ENCODE data around the gene SLC2A11. TPM values are rescaled to one million over a fixed set of nuclear protein-coding genes. Genes with fewer than 3 reads are reported as not detected.

The SLC2A11 gene
- total RNA-seq, 1 experiment from 2014 or later = 18.9 TPM

DNA sequence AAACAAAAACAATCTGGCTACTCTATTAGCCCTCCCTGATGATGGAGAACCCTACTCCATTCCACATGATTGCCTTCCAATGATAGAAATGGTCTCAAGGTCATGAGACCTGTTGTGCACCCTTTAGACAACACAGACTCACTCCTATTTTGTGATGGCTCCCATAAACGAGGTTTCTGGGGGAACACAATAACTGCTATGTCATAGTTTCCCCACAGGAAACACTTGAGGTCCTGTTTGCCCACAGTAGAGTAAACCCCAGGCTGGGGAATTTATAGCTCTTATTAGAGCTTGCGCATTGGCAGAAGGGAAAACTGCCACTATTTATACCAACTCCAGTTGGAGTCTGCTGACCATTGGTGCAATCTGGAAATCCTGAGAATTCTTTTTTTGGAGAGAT, 65.2 kb downstream of the SLC2A11 start:
- no peak for DNase-seq
- Mint-ChIP-seq H3K9me3 (ENCODE audit: low read depth, unreplicated experiment) (peaks cover 4% of the 10 kb centered on the region), H3K27ac (ENCODE audit: unreplicated experiment) (no peak overlapping the region), H3K4me1 (ENCODE audit: low read depth, unreplicated experiment) (no peaks in the 10 kb centered on the region), H3K27me3 (ENCODE audit: unreplicated experiment) (no peaks in the 10 kb centered on the region), H3K36me3 (ENCODE audit: insufficient read depth, unreplicated experiment) (peaks cover 27% of the 10 kb centered on the region), H3K4me3 (ENCODE audit: low read depth, unreplicated experiment) (no peak overlapping the region)
- BruUV-seq (replicated peaks) = no TSS peak
- intact Hi-C loops (cut with micrococcal nuclease; ENCODE audit: unreplicated experiment) = no loop called here
- CTCF ChIA-PET = no interaction called here
- TF ChIP-seq, protein P1, sequence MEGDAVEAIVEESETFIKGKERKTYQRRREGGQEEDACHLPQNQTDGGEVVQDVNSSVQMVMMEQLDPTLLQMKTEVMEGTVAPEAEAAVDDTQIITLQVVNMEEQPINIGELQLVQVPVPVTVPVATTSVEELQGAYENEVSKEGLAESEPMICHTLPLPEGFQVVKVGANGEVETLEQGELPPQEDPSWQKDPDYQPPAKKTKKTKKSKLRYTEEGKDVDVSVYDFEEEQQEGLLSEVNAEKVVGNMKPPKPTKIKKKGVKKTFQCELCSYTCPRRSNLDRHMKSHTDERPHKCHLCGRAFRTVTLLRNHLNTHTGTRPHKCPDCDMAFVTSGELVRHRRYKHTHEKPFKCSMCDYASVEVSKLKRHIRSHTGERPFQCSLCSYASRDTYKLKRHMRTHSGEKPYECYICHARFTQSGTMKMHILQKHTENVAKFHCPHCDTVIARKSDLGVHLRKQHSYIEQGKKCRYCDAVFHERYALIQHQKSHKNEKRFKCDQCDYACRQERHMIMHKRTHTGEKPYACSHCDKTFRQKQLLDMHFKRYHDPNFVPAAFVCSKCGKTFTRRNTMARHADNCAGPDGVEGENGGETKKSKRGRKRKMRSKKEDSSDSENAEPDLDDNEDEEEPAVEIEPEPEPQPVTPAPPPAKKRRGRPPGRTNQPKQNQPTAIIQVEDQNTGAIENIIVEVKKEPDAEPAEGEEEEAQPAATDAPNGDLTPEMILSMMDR (IDR thresholded peaks at IDR 0.05; ENCODE audit: unreplicated experiment) = no peak

- BruUV-seq (replicated peaks) = no TSS peak
- H3K4me1 Mint-ChIP-seq (ENCODE audit: low read depth, unreplicated experiment) = no peaks in the 10 kb centered on the region
- DNase-seq = no peak
- intact Hi-C loops (cut with micrococcal nuclease; ENCODE audit: unreplicated experiment) = no loop called here
- peaks cover 31% of the 10 kb centered on the region for H3K36me3 Mint-ChIP-seq (ENCODE audit: insufficient read depth, unreplicated experiment)
- CTCF ChIA-PET = no interaction called here
- TF ChIP-seq, protein P1 (IDR thresholded peaks at IDR 0.05; ENCODE audit: unreplicated experiment) = no peak
- no peak overlapping the region for H3K4me3 Mint-ChIP-seq (ENCODE audit: low read depth, unreplicated experiment)
- H3K27ac Mint-ChIP-seq (ENCODE audit: unreplicated experiment) = no peak overlapping the region
- no peaks in the 10 kb centered on the region for H3K27me3 Mint-ChIP-seq (ENCODE audit: unreplicated experiment)
- peaks cover 4% of the 10 kb centered on the region for H3K9me3 Mint-ChIP-seq (ENCODE audit: low read depth, unreplicated experiment)
Observed at GRCh38 chr22:23925020-23925606, 67.4 kb downstream of the SLC2A11 start.

DNA sequence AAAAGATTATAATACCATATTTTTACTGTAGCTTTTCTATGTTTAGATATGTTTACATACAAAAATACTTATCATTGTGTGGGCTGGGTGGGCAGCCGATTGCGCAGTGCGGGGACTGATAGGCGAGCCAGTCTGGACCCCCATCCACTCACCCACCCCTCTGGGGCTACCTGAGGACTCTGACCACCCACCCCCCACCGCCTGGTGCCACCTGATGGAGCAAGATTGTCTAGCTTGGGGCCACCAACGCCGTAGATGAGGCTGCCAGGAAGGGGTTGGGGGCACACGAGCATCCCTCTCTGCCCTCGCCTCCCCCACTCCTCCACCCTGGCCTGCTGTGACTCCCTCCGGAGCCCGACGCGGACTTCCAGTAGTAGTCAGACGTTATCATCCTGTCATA, 68.9 kb downstream of the SLC2A11 start:
- Mint-ChIP-seq H3K4me1 (ENCODE audit: low read depth, unreplicated experiment) (no peaks in the 10 kb centered on the region), H3K36me3 (ENCODE audit: insufficient read depth, unreplicated experiment) (peaks cover 21% of the 10 kb centered on the region), H3K27ac (ENCODE audit: unreplicated experiment) (no peak overlapping the region), H3K27me3 (ENCODE audit: unreplicated experiment) (no peaks in the 10 kb centered on the region), H3K4me3 (ENCODE audit: low read depth, unreplicated experiment) (no peak overlapping the region), H3K9me3 (ENCODE audit: low read depth, unreplicated experiment) (peaks cover 8% of the 10 kb centered on the region)
- no peak for DNase-seq
- CTCF ChIA-PET = interaction anchor here (0.7 kb wide), 1 partner anchor 297 kb away, joined by 3 read pairs; no protein-coding TSS in a partner anchor
- TF ChIP-seq, protein P1 (IDR thresholded peaks at IDR 0.05; ENCODE audit: unreplicated experiment) = no peak
- no TSS peak for BruUV-seq (replicated peaks)
- intact Hi-C loops (cut with micrococcal nuclease; ENCODE audit: unreplicated experiment) = no loop called here

Other genes with a start within 250 kb of the SLC2A11 start
- 1.1 and 1.9 TPM in 2 replicates for gene DRICH1, start 225.6 kb upstream of the SLC2A11 start, total RNA-seq (2022)
- not detected in 2 replicates for gene RGL4, start 166.9 kb upstream of the SLC2A11 start, total RNA-seq (2022)
- gene ZNF70, start 106.8 kb upstream of the SLC2A11 start, total RNA-seq (2022) = 6.5 and 6.6 TPM in 2 replicates
- 0.86 TPM in 1 of 2 replicates, not detected in the other for gene VPREB3, start 103.5 kb upstream of the SLC2A11 start, total RNA-seq (2022)
- gene C22orf15, start 94.9 kb upstream of the SLC2A11 start, total RNA-seq (2022) = not detected in 2 replicates
- 155 and 181 TPM in 2 replicates for gene CHCHD10, start 89.9 kb upstream of the SLC2A11 start, total RNA-seq (2022)
- gene MMP11, start 85.0 kb upstream of the SLC2A11 start, total RNA-seq (2022) = 2.0 and 3.4 TPM in 2 replicates
- 88.2 and 88.8 TPM in 2 replicates for gene SMARCB1, start 70.9 kb upstream of the SLC2A11 start, total RNA-seq (2022)
- 2.9 and 3.7 TPM in 2 replicates for gene DERL3, start 18.9 kb upstream of the SLC2A11 start, total RNA-seq (2022)
- gene MIF, start 36.5 kb downstream of the SLC2A11 start, total RNA-seq (2022) = 669 and 679 TPM in 2 replicates
- gene GSTT2B, start 103.3 kb downstream of the SLC2A11 start, total RNA-seq (2022) = 3.6 and 5.4 TPM in 2 replicates
- gene DDTL, start 109.0 kb downstream of the SLC2A11 start, total RNA-seq (2022) = 3.4 and 4.1 TPM in 2 replicates
- gene DDT, start 116.6 kb downstream of the SLC2A11 start, total RNA-seq (2022) = 101 and 115 TPM in 2 replicates
- gene GSTT2, start 122.3 kb downstream of the SLC2A11 start, total RNA-seq (2022) = 0.64 and 0.85 TPM in 2 replicates
- gene GSTT4, start 147.6 kb downstream of the SLC2A11 start, total RNA-seq (2022) = not detected in 2 replicates
- 57.0 and 59.3 TPM in 2 replicates for gene CABIN1, start 153.4 kb downstream of the SLC2A11 start, total RNA-seq (2022)

All from Calu3 (cell line).